Spleen (tissue), 11 donors: ENCODE results near the gene POU3F4. TPM values are rescaled to one million over a fixed set of nuclear protein-coding genes. Genes with fewer than 3 reads are reported as not detected.

Experiments used
- DNase-seq: peaks from one replicate; pipeline ENCODE4 v3.0.0-alpha.2; 2020
- H3K27ac ChIP-seq, 8 donors: fragments of 200-600 bp; sonication (generic) in 7 of 8; 1 replicate in 4 of 8; 2 replicates in 4 of 8; pipeline versions ENCODE4 v1.5.0 to v1.8.0; 2016 to 2021; ENCODE audit warnings: inconsistent platforms in 4 of 8, mild to moderate bottlenecking in 4 of 8, moderate library complexity in 1 of 8
- H3K27me3 ChIP-seq, 7 donors: fragments of 200-600 bp; sonication (generic) in 6 of 7; replicated peaks in 1 of 7; 1 replicate in 4 of 7; 2 replicates in 3 of 7; pipeline versions ENCODE4 v1.5.0 to v1.8.0; 2016 to 2021; ENCODE audit warnings: inconsistent platforms in 3 of 7, mild to moderate bottlenecking in 1 of 7
- H3K36me3 ChIP-seq, 6 donors: fragments of 200-600 bp; sonication (generic) in 5 of 6; 1 replicate in 4 of 6; 2 replicates in 2 of 6; pipeline versions ENCODE4 v1.5.0 to v1.8.0; 2016 to 2021; ENCODE audit warnings: inconsistent platforms in 2 of 6
- H3K4me1 ChIP-seq, 6 donors: fragments of 200-600 bp; sonication (generic) in 5 of 6; 1 replicate in 3 of 6; 2 replicates in 3 of 6; pipeline versions ENCODE4 v1.5.0 to v1.8.0; 2016 to 2021; ENCODE audit warnings: inconsistent platforms in 3 of 6
- H3K4me3 ChIP-seq, 8 donors: fragments of 200-600 bp; sonication (generic) in 7 of 8; 1 replicate in 4 of 8; 2 replicates in 4 of 8; pipeline versions ENCODE4 v1.5.0 to v1.8.0; 2016 to 2021; ENCODE audit warnings: inconsistent platforms in 4 of 8, mild to moderate bottlenecking in 4 of 8, moderate library complexity in 2 of 8
- H3K9me3 ChIP-seq, 8 donors: fragments of 200-600 bp; sonication (generic) in 7 of 8; 1 replicate in 4 of 8; 2 replicates in 4 of 8; pipeline versions ENCODE4 v1.5.0 to v1.8.0; 2016 to 2021; ENCODE audit warnings: inconsistent platforms in 4 of 8
- POLR2A ChIP-seq, 3 donors: fragments of 450-650 bp; IDR thresholded peaks; one replicate each; pipeline ENCODE4 v1.5.1; 2017; ENCODE audit warnings: antibody characterized with exemption in 3 of 3, mild to moderate bottlenecking in 1 of 3
- POLR2AphosphoS5 ChIP-seq, 3 donors: sonication (generic); formaldehyde crosslinking; IDR thresholded peaks; one replicate each; pipeline ENCODE4 v1.5.1; 2017; ENCODE audit warnings: antibody characterized with exemption in 3 of 3
- WGBS, 5 donors: extraction: QIAGEN DNeasy Blood & Tissue Kit in 3 of 5; methylation state at CpG; one replicate each; pipeline versions ENCODE4 v1.1.5 to v1.1.7; 2013 to 2018; 5-methylcytosine and 5-hydroxymethylcytosine counted together
- intact Hi-C: fragments of 100-400 bp; cut with DNase I; formaldehyde crosslinking; loops from one replicate; pipeline ENCODE4 v1.15.0; 2023; ENCODE audit warnings: low total_unique reads
- polyA plus RNA-seq, 3 donors: library from polyadenylated mRNA; stranded (reverse); fragments of 200-250 nt; gene quantifications; one replicate each; pipeline ENCODE4 v1.2.1, GENCODE V29; 2013
- total RNA-seq, 7 donors: library from RNA; depleted of rRNA in 3 of 7; stranded (reverse); fragments of >200 nt in 3 of 7; fragmentation: NEBNext Ultra II Directional in 4 of 7; extraction: Animal tissue kit (Norgen Biotek cat#: 25700) in 4 of 7; gene quantifications; one replicate each; pipeline versions ENCODE4 v1.1.0 to v1.2.1, GENCODE V29; 2016 to 2021
- TF ChIP-seq, protein P1 (sequence below), 11 experiments: fragments of 200-600 bp in 7 of 11; fragments of 450-650 bp in 4 of 11; sonication (generic) in 4 of 11; IDR thresholded peaks in 8 of 11; conservative IDR thresholded peaks in 3 of 11; 1 replicate in 7 of 11; 2 replicates in 4 of 11; pipeline versions ENCODE4 v1.4.0 to v1.8.0; 2016 to 2021; ENCODE audit warnings: antibody characterized with exemption in 11 of 11, inconsistent platforms in 4 of 11, mild to moderate bottlenecking in 1 of 11
- donor health status: healthy with polysubstance abuse.
- donor health status: DM: no; HTN: no; CAD: no; lungs with moderate emphysema.
- donor health status: DM: no; HTN: no; CAD: no.
- donor health status: Bipolar disorder and iron deficiency.
- donor health status: healthy.
- donor health status: DM: no; HTN: no; CAD: no.
- donor health status: DM: yes; HTN: yes; CAD: no.

Gene POU3F4
- total and polyA plus RNA-seq, 10 donors, result not detected

DNA sequence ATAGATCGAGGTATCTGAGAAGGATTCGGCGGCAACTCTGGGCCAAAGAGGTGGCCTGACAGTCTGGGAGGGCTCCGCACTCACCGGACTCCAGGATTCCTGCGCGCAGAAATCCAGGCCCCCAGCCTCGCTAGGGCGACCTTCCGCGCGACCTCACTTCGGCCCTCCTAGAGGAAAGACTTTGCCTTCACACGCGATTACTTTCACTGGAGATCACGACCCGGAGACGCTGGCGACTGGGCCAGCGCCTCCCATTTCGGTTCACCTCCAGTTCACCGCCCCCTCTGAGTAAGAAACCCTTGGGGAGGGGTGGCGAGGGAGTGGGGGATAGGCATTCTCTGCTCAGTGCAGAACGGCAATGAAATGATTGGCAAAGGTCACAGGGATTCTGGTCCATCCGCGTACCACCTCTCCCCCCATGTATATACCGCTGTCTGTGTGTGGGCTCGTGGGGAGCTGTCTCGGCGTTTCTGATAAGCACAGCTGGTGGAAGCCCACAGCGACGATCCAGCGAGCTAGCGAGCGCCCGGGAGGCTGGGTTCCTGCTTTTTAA lies 2.5 kb downstream of the POU3F4 start:
- intact Hi-C loops, result no loop called here
- H3K27me3 ChIP-seq, result peaks cover 0 to 74% (median 47%) of the 10 kb centered on the region in 7 donors
- no peaks in the 10 kb centered on the region for H3K36me3 ChIP-seq

DNA sequence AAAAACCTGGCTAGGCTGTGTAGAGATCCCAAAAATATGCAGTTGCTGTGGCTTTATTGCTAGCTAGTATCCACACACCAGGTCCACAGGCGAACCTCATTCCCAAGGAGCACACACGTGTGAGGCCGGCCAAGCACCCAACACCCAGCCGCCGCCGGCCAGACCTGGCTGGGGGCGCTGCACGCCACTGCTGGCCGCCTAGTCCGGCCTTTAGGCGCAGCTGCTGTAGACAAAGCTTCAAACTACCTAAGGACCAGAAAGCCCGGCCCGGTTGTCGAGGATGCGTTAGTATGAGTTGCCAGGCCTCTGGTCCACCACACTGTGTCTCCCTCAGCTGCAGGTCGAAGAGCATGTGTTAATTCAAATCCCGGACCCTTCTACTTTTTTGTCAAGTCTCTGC lies 3.1 kb downstream of the POU3F4 start:
- Histone ChIP-seq H3K9me3 (no peaks in the 10 kb centered on the region), H3K27ac (no peak overlapping the region), H3K4me1 (no peaks in the 10 kb centered on the region), H3K36me3 (no peaks in the 10 kb centered on the region), H3K27me3 (peaks cover 0 to 68% (median 47%) of the 10 kb centered on the region in 7 donors), H3K4me3 (no peak overlapping the region)
- no peak for DNase-seq
- no peak for TF ChIP-seq POLR2AphosphoS5 (IDR thresholded peaks at IDR 0.05)
- TF ChIP-seq POLR2A (IDR thresholded peaks at IDR 0.05), result no peak
- TF ChIP-seq, protein P1, sequence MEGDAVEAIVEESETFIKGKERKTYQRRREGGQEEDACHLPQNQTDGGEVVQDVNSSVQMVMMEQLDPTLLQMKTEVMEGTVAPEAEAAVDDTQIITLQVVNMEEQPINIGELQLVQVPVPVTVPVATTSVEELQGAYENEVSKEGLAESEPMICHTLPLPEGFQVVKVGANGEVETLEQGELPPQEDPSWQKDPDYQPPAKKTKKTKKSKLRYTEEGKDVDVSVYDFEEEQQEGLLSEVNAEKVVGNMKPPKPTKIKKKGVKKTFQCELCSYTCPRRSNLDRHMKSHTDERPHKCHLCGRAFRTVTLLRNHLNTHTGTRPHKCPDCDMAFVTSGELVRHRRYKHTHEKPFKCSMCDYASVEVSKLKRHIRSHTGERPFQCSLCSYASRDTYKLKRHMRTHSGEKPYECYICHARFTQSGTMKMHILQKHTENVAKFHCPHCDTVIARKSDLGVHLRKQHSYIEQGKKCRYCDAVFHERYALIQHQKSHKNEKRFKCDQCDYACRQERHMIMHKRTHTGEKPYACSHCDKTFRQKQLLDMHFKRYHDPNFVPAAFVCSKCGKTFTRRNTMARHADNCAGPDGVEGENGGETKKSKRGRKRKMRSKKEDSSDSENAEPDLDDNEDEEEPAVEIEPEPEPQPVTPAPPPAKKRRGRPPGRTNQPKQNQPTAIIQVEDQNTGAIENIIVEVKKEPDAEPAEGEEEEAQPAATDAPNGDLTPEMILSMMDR (IDR thresholded peaks at IDR 0.05 in 8 of 11, conservative IDR thresholded peaks at IDR 0.05 in 3 of 11), result no peak
- WGBS, 5 donors, result 13 to 38% (median 20%) methylated on average over 15 to 17 of the region's 17 CpGs
- intact Hi-C loops, result no loop called here

More for the DNA sequence above, 2.5 kb downstream of the POU3F4 start:
- Histone ChIP-seq H3K9me3 (no peaks in the 10 kb centered on the region), H3K4me1 (no peaks in the 10 kb centered on the region), H3K27ac (no peak overlapping the region), H3K4me3 (peak overlapping the region in 1 of 8 donors; percentile 22)
- TF ChIP-seq POLR2A (IDR thresholded peaks at IDR 0.05) (no peak), POLR2AphosphoS5 (IDR thresholded peaks at IDR 0.05) (no peak)
- TF ChIP-seq, protein P1 (IDR thresholded peaks at IDR 0.05 in 8 of 11, conservative IDR thresholded peaks at IDR 0.05 in 3 of 11), result no peak
- no peak for DNase-seq
- 4 to 32% (median 6%) methylated on average over 15 to 36 of the region's 36 CpGs for WGBS, 5 donors

DNA sequence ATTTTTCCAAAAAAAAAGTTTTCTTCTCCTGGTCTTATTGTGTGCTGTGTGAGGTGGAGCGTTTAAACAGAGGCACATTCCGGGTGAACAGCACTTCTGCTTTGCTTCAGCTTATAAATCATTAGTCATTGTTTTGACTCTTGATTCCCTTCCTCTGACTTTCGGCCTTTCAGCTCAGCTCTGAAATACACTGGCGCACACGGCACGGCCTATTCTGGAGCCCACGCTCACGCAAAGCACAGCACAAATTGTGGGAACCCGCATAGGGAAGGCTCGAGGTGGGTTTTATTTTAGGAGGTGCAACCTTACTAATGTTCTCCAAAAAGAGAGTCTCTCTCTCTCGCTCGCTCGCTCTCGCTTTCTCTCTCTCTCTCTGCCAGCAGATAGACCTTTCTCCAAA lies 4.0 kb downstream of the POU3F4 start:
- no peaks in the 10 kb centered on the region for H3K36me3 ChIP-seq
- H3K9me3 ChIP-seq, result no peaks in the 10 kb centered on the region
- H3K4me1 ChIP-seq, result no peaks in the 10 kb centered on the region
- H3K4me3 ChIP-seq, result no peak overlapping the region
- H3K27ac ChIP-seq, result no peak overlapping the region
- TF ChIP-seq POLR2A (IDR thresholded peaks at IDR 0.05) (no peak), POLR2AphosphoS5 (IDR thresholded peaks at IDR 0.05) (no peak)
- TF ChIP-seq, protein P1 (IDR thresholded peaks at IDR 0.05 in 8 of 11, conservative IDR thresholded peaks at IDR 0.05 in 3 of 11), result no peak
- H3K27me3 ChIP-seq, result peaks cover 0 to 59% (median 42%) of the 10 kb centered on the region in 7 donors
- intact Hi-C loops, result no loop called here
- 25 to 53% (median 35%) methylated on average over 14 of the region's 14 CpGs for WGBS, 5 donors
- DNase-seq, result no peak

DNA sequence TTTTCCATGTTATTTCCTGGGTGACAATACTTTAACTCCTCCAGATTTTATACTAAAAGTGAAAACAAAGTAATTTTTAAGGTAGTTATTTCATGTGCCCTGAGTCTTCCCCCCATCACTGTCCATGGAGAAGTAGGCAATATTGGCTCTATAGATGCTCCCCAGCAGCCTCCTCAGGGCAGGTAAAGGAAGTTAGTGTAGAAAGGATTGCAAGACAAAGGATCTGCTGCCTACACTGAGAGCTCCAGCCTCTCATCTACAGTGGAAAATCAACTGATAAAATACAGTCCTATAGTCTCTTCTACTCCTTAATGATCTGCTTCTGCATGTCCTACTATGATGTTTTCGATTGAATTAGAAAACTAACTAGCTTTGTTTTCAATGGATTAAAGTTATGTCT lies 8.5 kb downstream of the POU3F4 start:
- Histone ChIP-seq H3K4me3 (no peak overlapping the region), H3K4me1 (no peaks in the 10 kb centered on the region), H3K27ac (no peak overlapping the region), H3K27me3 (peaks cover 0 to 19% (median 6%) of the 10 kb centered on the region in 7 donors), H3K36me3 (no peaks in the 10 kb centered on the region), H3K9me3 (no peaks in the 10 kb centered on the region)
- TF ChIP-seq, protein P1 (IDR thresholded peaks at IDR 0.05 in 8 of 11, conservative IDR thresholded peaks at IDR 0.05 in 3 of 11), result no peak
- no peak for TF ChIP-seq POLR2AphosphoS5 (IDR thresholded peaks at IDR 0.05)
- no peak for TF ChIP-seq POLR2A (IDR thresholded peaks at IDR 0.05)
- WGBS, 5 donors, result 50 to 82% (median 70%) methylated on average over 1 of the region's 1 CpG
- intact Hi-C loops, result no loop called here
- no peak for DNase-seq
